Germinal center (tissue), 1 donor: ENCODE results near the gene KCNA10.

ENCODE experiments used
- DNase-seq: peaks from one replicate; pipeline ENCODE4 v3.0.0; 2012; ENCODE audit warnings: mixed read lengths, low spot score

Gene KCNA10

GRCh38 chr1:110477445-110477957 lies 41.5 kb downstream of the KCNA10 start:
- DNase-seq = no peak

GRCh38 chr1:110477041-110477440 lies 41.9 kb downstream of the KCNA10 start:
- DNase-seq = no peak

GRCh38 chr1:110476028-110476765 lies 42.8 kb downstream of the KCNA10 start:
- DNase-seq = no peak

GRCh38 chr1:110475362-110476027 lies 43.5 kb downstream of the KCNA10 start:
- no peak for DNase-seq

GRCh38 chr1:110474444-110474843 lies 44.5 kb downstream of the KCNA10 start:
- DNase-seq = no peak

GRCh38 chr1:110472546-110472945 lies 46.4 kb downstream of the KCNA10 start:
- DNase-seq = no peak

GRCh38 chr1:110471131-110471530 lies 47.8 kb downstream of the KCNA10 start:
- DNase-seq = no peak
